Spinal cord (tissue), 10 donors: ENCODE results near the gene NFILZ. TPM values are rescaled to one million over a fixed set of nuclear protein-coding genes. Genes with fewer than 3 reads are reported as not detected.
"Not testable (repeated sequence)": the region's sequence is repeated elsewhere in the genome, so short reads cannot be mapped to it uniquely, and the experiment has no call there.

ENCODE experiments used
- DNase-seq, 6 donors: peaks; one replicate each; pipeline versions ENCODE4 v3.0.0 to v3.0.0-alpha.2; 2013 to 2015; ENCODE audit warnings: low spot score in 6 of 6, low read depth in 4 of 6
- H3K27ac ChIP-seq: one replicate; pipeline ENCODE4 v1.5.1; 2013; ENCODE audit warnings: low read depth, low read length, control low read depth
- H3K27me3 ChIP-seq: one replicate; pipeline ENCODE4 v1.6.1; 2013; ENCODE audit warnings: low read length; ENCODE audit not compliant: control insufficient read depth, insufficient read depth
- H3K36me3 ChIP-seq: one replicate; pipeline ENCODE4 v1.6.1; 2013; ENCODE audit warnings: low read length; ENCODE audit not compliant: control insufficient read depth, insufficient read depth
- H3K4me1 ChIP-seq: one replicate; pipeline ENCODE4 v1.6.1; 2013; ENCODE audit warnings: low read length; ENCODE audit not compliant: control insufficient read depth, insufficient read depth
- H3K4me3 ChIP-seq: one replicate; pipeline ENCODE4 v1.5.1; 2013; ENCODE audit warnings: low read depth, low read length, control low read depth
- H3K9me3 ChIP-seq: one replicate; pipeline ENCODE4 v1.6.1; 2013; ENCODE audit warnings: low read length; ENCODE audit not compliant: control insufficient read depth, insufficient read depth
- WGBS: methylation state at CpG from one replicate; pipeline ENCODE4 v1.1.5; 2013; ENCODE audit warnings: missing lambda C conversion rate; ENCODE audit not compliant: insufficient coverage; 5-methylcytosine and 5-hydroxymethylcytosine counted together
- polyA plus RNA-seq, 2 donors: library from polyadenylated mRNA; unstranded; fragments of 120-200 nt; gene quantifications; one replicate each; pipeline ENCODE4 v1.2.1, GENCODE V29; 2013; ENCODE audit not compliant: insufficient read length in 2 of 2
- total RNA-seq, 2 donors: library from RNA; depleted of rRNA in 1 of 2; stranded (reverse); fragments of 120-200 nt in 1 of 2; fragments of >200 nt in 1 of 2; gene quantifications; one replicate each; pipeline versions ENCODE4 v1.2.3 to v1.2.4, GENCODE V29; 2013 to 2014
- donor health status: healthy.

Gene NFILZ
- total and polyA plus RNA-seq, 4 donors, result not detected

DNA sequence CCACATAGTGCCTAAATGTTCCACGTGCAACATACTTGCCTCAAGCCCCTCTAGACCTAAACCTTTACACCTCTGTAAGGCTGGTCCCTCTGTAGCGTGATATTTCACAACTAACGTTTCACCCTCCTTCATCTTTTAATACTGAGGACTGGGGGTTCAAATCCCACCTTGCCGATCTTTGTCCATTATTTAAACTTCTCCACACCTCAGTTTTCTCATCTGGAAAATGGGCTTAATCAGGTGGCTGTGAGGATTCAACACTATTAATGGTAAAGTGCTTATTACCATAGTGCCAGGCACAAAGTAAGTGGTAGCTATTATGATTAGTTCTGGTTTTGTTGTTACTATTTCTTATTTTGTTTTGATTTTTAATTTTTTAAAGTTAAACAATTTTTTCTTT, 12.4 kb upstream of the NFILZ start:
- Histone ChIP-seq H3K27ac (no peak overlapping the region), H3K4me1 (no peaks in the 10 kb centered on the region), H3K9me3 (no peaks in the 10 kb centered on the region), H3K4me3 (no peak overlapping the region), H3K27me3 (no peaks in the 10 kb centered on the region), H3K36me3 (no peaks in the 10 kb centered on the region)
- WGBS, result 93% methylated on average over 3 of the region's 4 CpGs
- no peak for DNase-seq

DNA sequence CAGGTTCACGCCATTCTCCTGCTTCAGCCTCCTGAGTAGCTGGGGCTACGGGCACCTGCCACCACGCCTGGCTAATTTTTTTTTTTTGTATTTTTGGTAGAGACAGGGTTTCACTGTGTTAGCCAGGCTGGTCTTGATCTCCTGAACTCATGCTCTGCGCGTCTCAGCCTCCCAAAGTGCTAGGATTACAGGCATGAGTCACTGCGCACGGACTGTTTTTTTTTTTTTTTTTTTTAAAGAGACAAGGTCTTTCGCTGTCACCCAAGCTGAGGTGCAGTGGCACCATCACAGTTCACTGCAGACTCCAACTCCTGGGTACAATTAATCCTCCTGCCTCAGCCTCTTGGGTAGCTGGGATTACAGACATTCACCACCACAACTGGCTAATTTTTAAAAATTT, 11.7 kb upstream of the NFILZ start:
- no peaks in the 10 kb centered on the region for H3K36me3 ChIP-seq
- no peak for DNase-seq
- H3K27ac ChIP-seq, result no peak overlapping the region
- WGBS, result 60% methylated on average over 7 of the region's 8 CpGs
- H3K4me1 ChIP-seq, result no peaks in the 10 kb centered on the region
- no peaks in the 10 kb centered on the region for H3K9me3 ChIP-seq
- H3K27me3 ChIP-seq, result no peaks in the 10 kb centered on the region
- H3K4me3 ChIP-seq, result no peak overlapping the region

DNA sequence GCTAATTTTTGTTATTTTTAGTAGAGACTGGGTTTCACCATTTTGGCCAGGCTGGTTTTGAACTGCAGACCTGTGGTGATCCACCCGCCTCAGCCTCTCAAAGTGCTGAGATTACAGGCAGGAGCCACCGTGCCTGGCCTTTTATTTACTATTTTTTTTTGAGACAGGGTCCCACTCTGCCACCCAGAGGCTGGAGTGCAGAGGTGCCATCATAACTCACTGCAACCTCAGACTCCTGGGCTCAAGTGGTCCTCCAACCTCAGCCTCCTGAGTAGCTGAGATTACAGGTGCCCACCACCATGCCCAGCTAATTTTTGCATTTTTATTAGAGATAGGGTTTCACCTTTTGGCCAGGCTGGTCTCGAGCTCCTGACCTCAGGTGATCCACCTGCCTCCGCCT, 7.5 kb upstream of the NFILZ start:
- H3K4me3 ChIP-seq, H3K9me3 ChIP-seq, H3K36me3 ChIP-seq, DNase-seq, H3K27me3 ChIP-seq, H3K4me1 ChIP-seq, H3K27ac ChIP-seq: not testable (repeated sequence)
- WGBS, result 18% methylated on average over 2 of the region's 4 CpGs

DNA sequence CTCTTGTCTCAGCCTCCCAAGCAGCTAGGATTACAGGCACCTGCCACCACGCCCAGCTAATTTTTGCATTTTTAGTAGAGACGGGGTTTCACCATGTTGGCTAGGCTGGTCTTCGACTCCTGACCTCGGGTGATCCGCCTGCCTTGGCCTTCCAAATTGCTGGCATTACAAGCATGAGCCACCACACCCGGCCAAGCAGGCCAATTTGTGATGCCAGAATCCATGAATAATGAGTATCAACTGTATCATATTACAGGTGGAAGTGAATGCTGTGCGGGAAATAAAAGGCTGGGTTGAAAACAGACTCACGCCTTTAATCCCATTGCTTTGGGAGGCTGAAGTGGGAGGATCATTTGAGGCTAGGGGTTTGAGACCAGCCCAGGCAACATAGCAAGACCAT, 3.6 kb upstream of the NFILZ start:
- WGBS, result 81% methylated on average over 7 of the region's 8 CpGs
- no peak overlapping the region for H3K4me3 ChIP-seq
- no peak for DNase-seq

DNA sequence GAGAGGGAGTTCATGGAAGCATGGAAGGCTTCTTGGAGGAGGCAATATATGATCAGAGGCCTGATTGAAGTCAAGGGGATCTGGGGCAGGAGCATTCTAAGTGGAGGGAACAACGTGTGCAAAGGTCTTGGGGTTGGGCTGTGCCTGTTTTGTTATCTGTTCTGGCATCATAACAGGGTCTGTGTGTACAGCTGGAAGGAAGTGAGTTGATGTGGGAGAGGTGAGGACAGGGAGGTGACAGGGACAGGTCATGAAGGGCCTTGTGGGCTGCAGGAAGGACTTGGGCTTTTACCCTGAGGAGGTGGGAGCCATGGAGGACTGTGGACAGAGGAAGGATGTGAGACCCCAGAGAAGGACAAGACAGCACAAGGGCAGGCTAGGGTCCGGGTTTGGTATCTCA, 1.2 kb upstream of the NFILZ start:
- Histone ChIP-seq H3K27me3 (no peaks in the 10 kb centered on the region), H3K27ac (no peak overlapping the region), H3K4me1 (peaks cover 13% of the 10 kb centered on the region), H3K4me3 (no peak overlapping the region), H3K36me3 (no peaks in the 10 kb centered on the region), H3K9me3 (no peaks in the 10 kb centered on the region)
- 100% methylated on average over 1 of the region's 2 CpGs for WGBS
- no peak for DNase-seq

More for the DNA sequence above, 3.6 kb upstream of the NFILZ start:
- Histone ChIP-seq H3K4me1 (peaks cover 11% of the 10 kb centered on the region), H3K27ac (no peak overlapping the region), H3K9me3 (no peaks in the 10 kb centered on the region), H3K27me3 (no peaks in the 10 kb centered on the region), H3K36me3 (no peaks in the 10 kb centered on the region)

DNA sequence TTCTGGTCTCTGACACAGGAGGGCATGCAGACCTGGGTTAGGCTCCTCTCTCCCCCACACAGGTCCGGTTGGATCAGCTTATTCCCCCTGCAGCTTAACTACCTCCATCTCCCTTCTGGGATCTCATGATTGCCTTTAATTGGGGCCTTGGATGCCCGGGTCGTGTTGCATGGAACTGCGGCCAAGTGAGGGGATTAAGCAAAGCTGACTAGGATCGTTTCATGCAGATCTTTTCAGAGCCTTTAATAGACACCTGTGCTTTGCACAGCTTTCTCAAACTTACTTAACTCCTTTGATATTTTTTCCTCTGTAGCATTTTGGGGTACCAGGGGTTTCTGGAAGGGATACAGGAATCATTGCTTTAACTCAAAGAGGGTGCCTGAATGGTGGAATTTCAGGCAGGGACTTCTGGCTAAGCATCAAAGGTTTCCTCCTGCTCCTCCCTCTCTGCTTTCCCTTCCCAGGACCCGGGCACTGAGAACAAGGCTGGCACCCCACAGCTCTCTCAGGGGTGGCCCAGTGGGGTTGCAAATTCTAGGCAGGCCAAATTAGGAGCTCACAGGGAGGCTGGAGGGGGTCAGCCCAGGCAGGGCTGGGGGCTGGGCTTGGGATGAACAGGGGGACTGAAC, 477 bp downstream of the NFILZ start:
- Histone ChIP-seq H3K4me3 (no peak overlapping the region), H3K27me3 (no peaks in the 10 kb centered on the region), H3K36me3 (no peaks in the 10 kb centered on the region), H3K4me1 (peaks cover 13% of the 10 kb centered on the region), H3K27ac (peak overlapping the region; percentile 57), H3K9me3 (no peaks in the 10 kb centered on the region)
- no peak for DNase-seq
- 0% methylated on average over 1 of the region's 6 CpGs for WGBS

DNA sequence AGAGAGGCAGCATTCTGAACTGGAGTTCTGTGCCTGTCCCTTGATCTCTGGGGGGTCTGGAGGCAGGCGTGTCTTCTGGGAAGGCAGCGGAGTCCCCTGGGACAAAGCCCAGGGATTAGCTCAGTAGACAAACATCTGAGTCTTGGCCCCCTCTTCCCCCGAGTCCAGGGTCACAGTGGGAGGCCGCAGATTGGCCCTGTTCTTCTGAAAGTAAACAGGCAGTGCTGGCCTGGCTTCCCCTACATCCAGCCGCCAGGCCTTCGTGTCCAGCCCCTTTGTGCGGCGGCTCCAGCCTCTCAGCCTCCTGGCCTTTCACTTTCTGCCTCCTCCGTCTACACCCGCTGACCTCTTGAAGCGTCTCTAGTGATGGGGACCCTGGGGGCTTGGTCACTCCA, 989 bp downstream of the NFILZ start:
- H3K27ac ChIP-seq, result peak overlapping the region; percentile 57
- H3K4me3 ChIP-seq, result no peak overlapping the region
- H3K27me3 ChIP-seq, result no peaks in the 10 kb centered on the region
- no peaks in the 10 kb centered on the region for H3K36me3 ChIP-seq
- H3K9me3 ChIP-seq, result no peaks in the 10 kb centered on the region
- WGBS, result 5% methylated on average over 6 of the region's 11 CpGs
- H3K4me1 ChIP-seq, result peaks cover 13% of the 10 kb centered on the region
- peak in 1 of 6 donors; percentile 85 for DNase-seq

DNA sequence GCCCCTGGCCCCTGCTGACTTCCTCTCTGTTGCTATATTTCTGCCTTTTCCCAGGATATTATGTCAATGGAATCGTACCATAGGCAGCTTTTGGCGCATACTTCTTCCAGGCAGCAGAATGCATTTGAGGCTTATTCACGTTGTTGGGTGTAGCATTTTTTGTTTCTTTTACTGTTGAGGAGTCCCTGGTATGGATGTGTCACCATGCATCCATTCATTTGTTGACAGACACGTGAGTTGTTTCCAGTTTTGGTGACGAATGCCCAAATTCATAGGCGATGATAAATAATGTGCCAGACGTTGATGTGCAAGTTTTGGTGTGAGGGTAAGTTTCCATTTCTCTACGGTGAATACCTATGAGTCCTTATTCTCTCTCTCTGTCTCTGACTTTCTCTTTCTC, 5.0 kb downstream of the NFILZ start:
- Histone ChIP-seq H3K27ac (no peak overlapping the region), H3K9me3 (no peaks in the 10 kb centered on the region), H3K4me3 (no peak overlapping the region), H3K36me3 (no peaks in the 10 kb centered on the region), H3K27me3 (no peaks in the 10 kb centered on the region), H3K4me1 (peaks cover 25% of the 10 kb centered on the region)
- 50% methylated on average over 1 of the region's 8 CpGs for WGBS
- no peak for DNase-seq

DNA sequence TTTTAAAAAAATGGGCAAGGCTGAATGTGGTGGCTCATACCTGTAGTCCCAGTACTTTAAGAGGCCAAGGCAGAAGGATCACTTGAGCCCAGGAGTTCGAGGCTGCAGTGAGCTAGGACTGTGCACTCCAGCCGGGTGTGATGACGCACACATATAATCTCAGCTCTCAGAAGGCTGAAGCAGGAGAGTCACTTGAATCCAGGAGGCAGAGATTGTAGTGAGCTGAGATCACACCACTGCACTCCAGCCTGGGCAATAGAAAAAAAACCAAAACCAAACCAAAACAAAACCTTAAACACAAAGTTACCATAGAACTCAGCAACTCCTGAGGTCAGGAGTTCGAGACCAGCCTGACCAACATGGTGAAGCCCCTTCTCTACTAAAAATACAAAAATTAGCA, 6.6 kb downstream of the NFILZ start:
- DNase-seq, H3K27me3 ChIP-seq, H3K9me3 ChIP-seq, H3K4me3 ChIP-seq, H3K36me3 ChIP-seq, H3K27ac ChIP-seq: not testable (repeated sequence)
- WGBS, result 43% methylated on average over 1 of the region's 4 CpGs
- H3K4me1 ChIP-seq, result peaks cover 13% of the 10 kb centered on the region

DNA sequence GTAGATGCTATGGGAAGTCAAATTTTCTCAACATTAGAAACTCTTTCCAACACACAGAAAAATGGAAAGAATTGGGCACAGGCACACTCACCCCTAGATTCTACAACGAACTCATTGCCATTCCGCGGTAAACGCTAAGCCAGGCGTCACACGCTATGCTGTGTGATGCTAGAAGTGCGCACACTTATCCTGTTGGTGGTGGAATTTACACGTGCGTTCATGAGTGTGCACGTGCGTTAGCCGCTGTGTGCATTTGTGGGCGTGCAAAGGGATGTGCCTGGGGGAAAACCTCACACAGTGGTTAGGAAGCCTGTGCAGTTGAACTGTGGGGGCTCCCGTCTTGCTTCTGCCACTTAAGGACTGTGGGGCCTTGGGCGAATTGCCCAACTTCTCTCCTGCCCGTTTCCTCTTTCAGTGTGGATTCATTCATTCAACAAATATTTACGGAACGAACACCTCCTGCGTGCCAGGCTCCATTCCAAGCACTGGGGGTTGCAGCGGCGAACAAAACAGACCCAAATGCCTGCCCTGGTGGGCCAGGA, 7.7 kb downstream of the NFILZ start:
- DNase-seq, result peak in 2 of 6 donors; percentile 8 to 72
- Histone ChIP-seq H3K4me1 (peaks cover 13% of the 10 kb centered on the region), H3K9me3 (peaks cover 2% of the 10 kb centered on the region), H3K36me3 (no peaks in the 10 kb centered on the region), H3K27me3 (no peaks in the 10 kb centered on the region), H3K4me3 (no peak overlapping the region), H3K27ac (no peak overlapping the region)
- WGBS, result 67% methylated on average over 20 of the region's 21 CpGs
